ENCODE measurements around the gene JMJD8.
"Not testable (repeated sequence)": the region's sequence is repeated elsewhere in the genome, so short reads cannot be mapped to it uniquely, and the experiment has no call there.

The JMJD8 gene

DNA sequence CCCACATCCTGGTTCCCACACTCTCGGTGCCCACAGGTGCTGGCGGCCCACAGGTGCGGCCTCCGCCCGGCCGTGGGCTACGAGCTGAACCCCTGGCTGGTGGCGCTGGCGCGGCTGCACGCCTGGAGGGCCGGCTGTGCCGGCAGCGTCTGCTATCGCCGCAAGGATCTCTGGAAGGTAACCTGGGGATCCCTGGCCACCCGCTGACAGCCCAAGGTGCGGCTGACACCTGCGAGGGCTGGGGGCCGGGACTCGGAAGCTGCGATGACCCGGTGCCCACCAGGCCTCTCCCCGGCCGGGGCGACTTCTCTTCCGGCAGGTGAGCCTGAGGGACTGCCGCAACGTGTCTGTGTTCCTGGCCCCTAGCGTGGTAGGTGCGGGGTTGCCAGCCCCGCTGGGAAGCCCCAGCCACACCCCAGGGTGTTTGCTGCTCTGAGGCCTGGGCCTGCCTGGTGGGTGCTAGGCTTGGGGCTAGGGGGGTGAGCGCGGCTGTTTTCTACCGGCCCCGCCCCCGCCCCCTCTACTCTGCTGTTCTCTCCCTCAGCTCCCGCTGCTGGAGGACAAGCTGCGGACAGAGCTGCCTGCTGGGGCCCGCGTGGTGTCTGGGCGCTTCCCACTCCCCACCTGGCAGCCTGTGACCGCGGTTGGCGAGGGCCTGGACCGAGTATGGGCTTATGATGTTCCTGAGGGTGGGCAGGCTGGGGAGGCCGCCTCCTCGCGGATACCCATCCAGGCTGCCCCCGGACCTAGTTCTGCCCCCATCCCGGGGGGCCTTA lies 37.8 kb upstream of the JMJD8 start:
- no peak for DNase-seq

DNA sequence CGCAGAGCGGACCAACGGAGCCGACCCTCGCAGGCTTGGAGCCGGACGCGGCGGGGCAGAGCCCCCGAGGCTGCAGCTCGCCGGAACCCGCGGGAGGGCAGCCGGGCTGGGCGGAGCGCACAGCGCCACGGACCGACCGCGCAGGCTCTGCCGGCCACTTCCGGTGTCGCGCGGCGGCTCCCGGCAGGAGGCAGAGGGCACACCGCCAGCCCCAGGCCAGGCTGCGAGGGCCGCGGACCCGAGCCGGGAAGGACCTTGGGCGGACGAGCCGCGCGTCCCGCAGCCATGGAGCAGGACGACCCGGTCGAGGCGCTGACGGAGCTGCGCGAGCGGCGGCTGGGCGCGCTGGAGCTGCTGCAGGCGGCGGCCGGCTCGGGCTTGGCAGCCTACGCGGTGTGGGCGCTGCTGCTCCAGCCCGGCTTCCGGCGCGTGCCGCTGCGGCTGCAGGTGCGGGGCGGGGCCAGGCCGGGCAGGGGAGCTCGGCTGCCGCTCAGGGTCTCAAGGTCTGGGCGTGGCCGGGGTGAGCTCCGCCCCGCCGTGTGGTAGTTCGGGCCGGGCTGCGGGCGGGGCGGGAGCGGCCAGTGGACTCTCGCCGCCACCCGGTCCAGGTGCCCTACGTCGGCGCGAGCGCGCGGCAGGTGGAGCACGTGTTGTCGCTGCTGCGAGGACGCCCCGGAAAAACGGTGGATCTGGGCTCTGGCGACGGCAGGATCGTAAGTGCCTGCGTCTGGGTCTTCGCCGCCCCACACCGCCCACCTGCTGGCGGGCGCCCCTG lies 37.0 kb upstream of the JMJD8 start, which contains the start of gene ANTKMT:
ANTKMT (plus strand) TSS at position 157 of the 775 bp plus-strand sequence; CDS start at position 286, 129 bp downstream.
- DNase-seq: peak; percentile 70

GRCh38 chr16:720447-720989 lies 36.4 kb upstream of the JMJD8 start:
- DNase-seq: no peak

DNA sequence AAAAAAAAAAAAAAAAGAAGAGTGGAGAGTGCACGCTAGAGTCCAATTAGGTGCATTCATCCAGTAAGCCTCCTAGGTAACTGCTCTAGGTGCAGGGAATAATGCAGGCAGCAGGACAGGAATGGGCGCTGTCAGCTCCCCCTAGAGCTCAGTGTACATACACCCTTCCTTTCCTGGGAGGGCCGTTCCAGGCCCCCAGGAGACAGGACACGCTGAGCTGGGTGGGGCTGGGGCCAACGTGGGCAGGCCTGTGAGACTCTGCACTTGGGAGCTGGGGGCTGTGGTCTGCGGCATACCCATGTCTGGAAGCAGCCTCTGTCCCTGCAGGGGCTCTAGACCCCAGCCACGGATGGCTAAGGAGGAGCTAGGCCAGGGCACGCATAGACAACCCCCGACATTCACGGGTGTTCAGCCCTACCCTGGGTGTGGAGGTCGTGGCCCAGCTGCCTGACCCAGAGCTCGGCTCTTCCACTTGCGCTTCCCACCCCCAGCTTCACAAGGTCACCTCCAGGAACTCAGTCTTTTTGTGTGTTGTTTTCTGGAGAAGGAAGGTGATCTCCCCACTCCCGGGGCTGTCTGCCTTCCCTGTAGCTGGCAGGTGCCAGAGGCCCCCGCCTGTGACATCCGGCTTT lies 35.8 kb upstream of the JMJD8 start:
- no peak for DNase-seq

GRCh38 chr16:718922-719321 lies 34.8 kb upstream of the JMJD8 start:
- DNase-seq: no peak

- DNase-seq: no peak
Observed at GRCh38 chr16:718389-718788, 34.3 kb upstream of the JMJD8 start.

GRCh38 chr16:717450-718245 lies 33.5 kb upstream of the JMJD8 start:
- no peak for DNase-seq

- DNase-seq: no peak
Observed at GRCh38 chr16:716768-717325, 32.7 kb upstream of the JMJD8 start.

GRCh38 chr16:716200-716568 lies 32.0 kb upstream of the JMJD8 start:
- DNase-seq: no peak

- no peak for DNase-seq
Observed at GRCh38 chr16:715477-716199, 31.5 kb upstream of the JMJD8 start.

GRCh38 chr16:714558-715476 lies 30.7 kb upstream of the JMJD8 start, which contains the start of gene METRN:
METRN (plus strand) TSS chr16:715118; CDS start chr16:715290, 172 bp downstream.
- DNase-seq: peak; percentile 45

DNA sequence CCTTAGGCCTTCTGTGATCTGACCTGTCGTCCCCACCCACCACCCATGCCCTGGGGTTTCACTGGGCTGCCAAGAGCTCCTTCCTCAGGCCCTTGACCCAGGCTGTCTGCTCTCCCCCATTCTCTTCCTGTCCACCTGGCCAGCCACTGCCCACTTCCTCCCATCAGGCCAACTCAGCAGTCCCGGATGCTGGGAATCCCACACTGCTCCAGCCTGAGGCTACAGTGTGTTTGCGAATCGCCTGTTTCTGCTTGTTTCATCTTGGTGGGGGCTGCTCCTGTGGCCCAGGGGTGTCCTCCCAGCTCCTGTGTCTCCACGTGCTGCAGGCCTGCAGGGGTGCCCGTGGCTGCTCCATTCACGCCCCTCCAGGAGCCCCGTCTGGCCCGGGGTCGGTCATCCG lies 29.9 kb upstream of the JMJD8 start:
- DNase-seq: no peak

GRCh38 chr16:712740-713250 lies 28.7 kb upstream of the JMJD8 start:
- DNase-seq: not testable (repeated sequence)

GRCh38 chr16:711548-712320 lies 27.6 kb upstream of the JMJD8 start:
- DNase-seq: no peak

- no peak for DNase-seq
Observed at GRCh38 chr16:711084-711483, 26.9 kb upstream of the JMJD8 start.

DNA sequence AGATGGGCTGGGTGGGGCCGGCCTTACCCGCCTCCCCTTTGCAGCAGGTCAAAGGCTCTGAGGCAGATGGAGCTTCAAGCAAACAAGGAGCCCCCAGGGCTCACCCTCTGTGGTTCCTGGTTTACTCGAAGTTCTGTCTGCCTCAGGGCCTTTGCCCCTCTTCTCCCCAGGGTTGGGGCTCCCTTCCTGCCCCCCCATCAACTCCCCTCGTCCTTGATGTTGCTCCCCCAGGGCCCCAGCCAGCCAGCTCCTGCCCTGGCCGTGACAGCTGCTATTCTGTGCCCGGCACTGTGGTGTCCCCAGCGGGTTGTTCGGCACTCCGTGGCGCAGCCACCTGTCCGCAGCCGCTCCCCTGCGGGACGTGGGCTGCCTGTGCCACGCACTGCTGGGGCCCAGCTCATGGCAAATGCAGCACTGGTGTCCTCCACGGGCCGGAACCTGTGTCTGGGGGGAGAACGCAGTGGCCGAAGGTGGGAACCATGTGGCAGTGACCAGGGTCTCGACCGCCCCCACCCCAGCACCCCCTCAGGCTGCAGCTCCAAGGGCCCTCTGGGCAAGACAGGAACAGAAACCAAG lies 26.5 kb upstream of the JMJD8 start:
- DNase-seq: no peak

DNA sequence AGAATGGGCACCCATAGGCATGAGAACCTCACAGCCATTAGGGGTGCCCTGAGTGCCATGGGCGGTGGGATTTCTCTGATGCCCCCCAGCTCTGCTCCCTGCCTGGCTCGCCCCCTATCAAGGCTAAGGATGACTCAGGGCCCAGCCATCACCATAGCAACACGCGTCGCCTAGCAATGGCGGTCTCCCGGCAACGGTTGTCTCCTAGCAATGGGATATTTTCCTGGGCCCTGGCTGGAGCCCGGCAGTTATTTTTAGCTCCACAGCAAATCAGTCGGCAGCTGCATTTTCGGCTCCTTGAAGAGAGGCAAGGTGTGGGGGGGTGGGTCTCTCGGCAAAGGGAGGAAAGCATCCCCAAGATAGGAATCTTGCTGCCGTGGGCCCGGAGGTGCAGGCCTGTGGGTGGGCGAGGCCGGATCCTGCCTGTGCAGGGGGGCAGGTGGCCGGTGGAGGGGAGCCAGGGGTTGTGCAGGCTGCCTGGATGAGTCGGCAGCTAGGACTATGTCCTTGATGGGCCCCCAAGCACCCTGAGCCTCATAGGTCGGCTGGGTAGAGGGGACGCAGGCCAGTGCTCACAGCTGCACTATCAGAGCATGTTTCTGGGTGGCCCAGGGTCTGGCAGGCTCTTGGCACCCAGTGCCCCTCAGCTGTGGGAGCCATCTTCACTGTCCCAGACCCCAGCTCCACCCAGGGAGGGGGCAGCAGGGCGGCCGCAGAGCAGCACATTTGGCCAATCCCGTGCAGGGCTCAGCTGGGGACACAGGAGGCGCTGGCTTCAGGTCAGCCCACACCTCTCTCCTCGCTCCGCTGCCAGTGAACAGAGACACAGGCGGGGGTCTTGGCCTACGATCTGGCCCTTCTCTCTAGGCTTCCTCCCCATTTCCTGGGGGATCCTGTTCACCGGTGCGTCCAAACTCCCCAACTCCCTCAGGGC lies 25.7 kb upstream of the JMJD8 start:
- peak; percentile 23 for DNase-seq

- no peak for DNase-seq
Observed at GRCh38 chr16:708959-709358, 24.8 kb upstream of the JMJD8 start.

Data from NCI-H774 (cell line).